Right atrium auricular region (tissue), 2 donors: ENCODE measurements around the gene MN1. TPM values are rescaled to one million over a fixed set of nuclear protein-coding genes. Genes with fewer than 3 reads are reported as not detected.

Experiments
- DNase-seq: peaks from one replicate; pipeline ENCODE4 v3.0.0-alpha.2; 2019; ENCODE audit warnings: low spot score
- H3K27ac ChIP-seq, 2 donors: fragments of 200-600 bp; sonication (generic); 1 replicate in 1 of 2; 2 replicates in 1 of 2; pipeline ENCODE4 v1.5.1; 2016 to 2019
- H3K27me3 ChIP-seq, 2 donors: fragments of 200-600 bp; sonication (generic); one replicate each; pipeline versions ENCODE4 v1.5.1 to v1.6.0; 2017 to 2019
- H3K36me3 ChIP-seq: fragments of 200-600 bp; sonication (generic); one replicate; pipeline ENCODE4 v1.5.1; 2016
- H3K4me1 ChIP-seq, 2 donors: fragments of 200-600 bp; sonication (generic); one replicate each; pipeline versions ENCODE4 v1.5.1 to v1.6.0; 2017 to 2019
- H3K4me3 ChIP-seq, 2 donors: fragments of 200-600 bp; sonication (generic); 1 replicate in 1 of 2; 2 replicates in 1 of 2; pipeline ENCODE4 v1.5.1; 2017 to 2019; ENCODE audit warnings: mild to moderate bottlenecking in 1 of 2, moderate library complexity in 1 of 2
- H3K9me3 ChIP-seq, 2 donors: fragments of 200-600 bp; sonication (generic); one replicate each; pipeline ENCODE4 v1.5.1; 2019
- total RNA-seq, 2 donors: library from RNA; depleted of rRNA; stranded (reverse); fragments of >200 nt; gene quantifications; one replicate each; pipeline ENCODE4 v1.1.0, GENCODE V29; 2016
- TF ChIP-seq, protein P1 (sequence below), 2 donors: fragments of 200-600 bp; sonication (generic); IDR thresholded peaks; one replicate each; pipeline ENCODE4 v1.5.1; 2019; ENCODE audit warnings: antibody characterized with exemption in 2 of 2

The MN1 gene
- total RNA-seq, 2 donors from 2014 or later: 13.0 to 14.3 TPM

- Histone ChIP-seq H3K27me3 (no peaks in the 10 kb centered on the region), H3K9me3 (no peaks in the 10 kb centered on the region), H3K27ac (no peak overlapping the region), H3K4me3 (no peak overlapping the region), H3K4me1 (peaks cover 0 to 5% of the 10 kb centered on the region in 2 donors), H3K36me3 (no peaks in the 10 kb centered on the region)
- DNase-seq: no peak
- TF ChIP-seq, protein P1, sequence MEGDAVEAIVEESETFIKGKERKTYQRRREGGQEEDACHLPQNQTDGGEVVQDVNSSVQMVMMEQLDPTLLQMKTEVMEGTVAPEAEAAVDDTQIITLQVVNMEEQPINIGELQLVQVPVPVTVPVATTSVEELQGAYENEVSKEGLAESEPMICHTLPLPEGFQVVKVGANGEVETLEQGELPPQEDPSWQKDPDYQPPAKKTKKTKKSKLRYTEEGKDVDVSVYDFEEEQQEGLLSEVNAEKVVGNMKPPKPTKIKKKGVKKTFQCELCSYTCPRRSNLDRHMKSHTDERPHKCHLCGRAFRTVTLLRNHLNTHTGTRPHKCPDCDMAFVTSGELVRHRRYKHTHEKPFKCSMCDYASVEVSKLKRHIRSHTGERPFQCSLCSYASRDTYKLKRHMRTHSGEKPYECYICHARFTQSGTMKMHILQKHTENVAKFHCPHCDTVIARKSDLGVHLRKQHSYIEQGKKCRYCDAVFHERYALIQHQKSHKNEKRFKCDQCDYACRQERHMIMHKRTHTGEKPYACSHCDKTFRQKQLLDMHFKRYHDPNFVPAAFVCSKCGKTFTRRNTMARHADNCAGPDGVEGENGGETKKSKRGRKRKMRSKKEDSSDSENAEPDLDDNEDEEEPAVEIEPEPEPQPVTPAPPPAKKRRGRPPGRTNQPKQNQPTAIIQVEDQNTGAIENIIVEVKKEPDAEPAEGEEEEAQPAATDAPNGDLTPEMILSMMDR (IDR thresholded peaks at IDR 0.05): no peak
These were observed 13.4 kb upstream of the MN1 start for GRCh38 chr22:27814993-27815392.

DNA sequence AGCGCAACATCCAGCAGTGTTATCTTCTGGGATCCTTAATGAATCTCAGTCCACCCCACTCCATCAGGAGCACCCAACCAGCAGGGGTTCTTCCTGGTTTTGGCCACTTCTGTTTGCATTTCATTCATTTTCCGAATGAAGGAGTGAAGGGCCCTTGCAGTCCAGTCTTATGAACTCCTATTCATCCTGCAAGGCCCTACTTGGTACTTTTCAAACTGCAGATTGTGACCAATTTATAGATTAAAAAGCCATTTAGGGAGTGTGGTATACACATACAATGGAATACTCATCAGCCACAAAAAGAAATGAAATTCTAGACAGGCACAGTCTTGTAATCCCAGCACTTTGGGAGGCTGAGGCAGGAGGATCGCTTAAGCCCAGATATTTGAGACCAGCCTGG lies 10.2 kb upstream of the MN1 start:
- TF ChIP-seq, protein P1 (IDR thresholded peaks at IDR 0.05): no peak
- Histone ChIP-seq H3K4me1 (peaks cover 0 to 11% of the 10 kb centered on the region in 2 donors), H3K27me3 (no peaks in the 10 kb centered on the region), H3K4me3 (no peak overlapping the region), H3K36me3 (no peaks in the 10 kb centered on the region), H3K9me3 (no peaks in the 10 kb centered on the region), H3K27ac (peak overlapping the region in 1 of 2 donors; percentile 13)
- no peak for DNase-seq

- Histone ChIP-seq H3K9me3 (no peaks in the 10 kb centered on the region), H3K36me3 (no peaks in the 10 kb centered on the region), H3K4me3 (no peak overlapping the region), H3K4me1 (peaks cover 0 to 11% of the 10 kb centered on the region in 2 donors), H3K27me3 (no peaks in the 10 kb centered on the region), H3K27ac (peak overlapping the region; percentile 57 to 73)
- TF ChIP-seq, protein P1 (IDR thresholded peaks at IDR 0.05): no peak
- DNase-seq: peak; percentile 93
These were observed 9.1 kb upstream of the MN1 start for GRCh38 chr22:27810609-27811151.

DNA sequence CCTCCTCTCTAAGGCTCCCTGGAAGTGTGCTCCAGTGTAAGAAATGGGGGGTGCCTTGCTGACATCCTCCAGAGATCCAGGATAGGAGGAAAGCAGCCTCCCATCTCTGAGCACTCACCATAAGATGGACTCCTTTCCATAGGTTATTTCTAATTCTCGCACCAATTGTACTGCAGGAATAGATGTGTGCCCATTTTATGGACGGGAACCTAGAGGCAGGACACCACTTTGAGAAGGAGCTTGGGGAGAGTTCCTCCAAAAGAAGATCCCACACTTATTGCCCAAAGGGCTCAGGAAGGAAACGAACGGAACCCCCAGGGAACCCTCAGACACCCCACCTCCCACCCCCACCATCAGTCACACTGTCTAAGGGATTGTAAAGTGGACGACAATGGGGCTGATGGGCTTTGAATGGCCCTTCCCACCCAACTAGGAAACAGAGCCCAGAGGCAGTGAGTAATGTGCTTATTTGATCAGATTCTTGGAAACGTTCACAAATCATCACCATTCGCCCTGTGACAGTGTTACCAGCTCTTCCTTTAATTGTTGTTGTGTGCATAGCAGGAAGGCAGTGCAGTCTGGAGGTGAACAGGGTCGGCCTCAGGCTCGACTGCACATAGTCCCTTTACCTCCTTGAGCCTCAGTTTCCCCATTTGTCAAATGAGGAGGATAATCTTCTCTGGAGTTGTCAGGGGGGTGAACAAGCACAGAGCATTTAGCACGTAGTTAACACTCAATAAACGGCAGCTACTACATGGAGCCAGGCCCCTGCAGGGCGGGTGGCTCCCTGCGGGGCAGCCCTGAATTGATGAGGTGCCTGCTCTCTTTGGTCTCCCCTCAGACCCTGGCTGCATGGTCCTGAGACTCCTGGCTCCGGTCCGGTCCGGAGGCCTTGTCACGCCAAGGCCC lies 8.4 kb upstream of the MN1 start:
- H3K4me1 ChIP-seq: peaks cover 0 to 13% of the 10 kb centered on the region in 2 donors
- TF ChIP-seq, protein P1 (IDR thresholded peaks at IDR 0.05): no peak
- H3K9me3 ChIP-seq: no peaks in the 10 kb centered on the region
- DNase-seq: no peak
- H3K4me3 ChIP-seq: no peak overlapping the region
- no peaks in the 10 kb centered on the region for H3K36me3 ChIP-seq
- H3K27ac ChIP-seq: peak overlapping the region; percentile 57 to 73
- H3K27me3 ChIP-seq: no peaks in the 10 kb centered on the region

DNA sequence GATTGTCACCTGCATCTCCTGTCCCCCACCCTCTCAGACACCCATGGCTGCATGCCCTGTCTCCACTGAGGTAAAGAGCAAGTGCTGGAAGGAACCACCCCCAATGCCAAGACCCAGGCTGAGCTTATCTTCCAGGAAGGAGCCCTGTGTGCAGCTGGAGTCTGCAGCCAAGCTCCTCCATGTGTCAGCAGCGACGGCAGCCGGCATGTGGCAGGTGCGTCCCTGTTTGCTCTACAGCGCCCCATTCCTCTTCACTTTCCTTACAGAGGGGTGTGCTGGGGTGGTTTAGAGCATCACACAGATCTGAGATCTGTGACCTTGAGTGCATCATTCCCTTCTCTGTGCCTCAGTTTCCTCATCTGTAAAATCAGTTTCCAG lies 7.7 kb upstream of the MN1 start:
- H3K27ac ChIP-seq: no peak overlapping the region
- H3K36me3 ChIP-seq: no peaks in the 10 kb centered on the region
- TF ChIP-seq, protein P1 (IDR thresholded peaks at IDR 0.05): no peak
- H3K4me1 ChIP-seq: peaks cover 0 to 21% of the 10 kb centered on the region in 2 donors
- H3K9me3 ChIP-seq: no peaks in the 10 kb centered on the region
- no peaks in the 10 kb centered on the region for H3K27me3 ChIP-seq
- H3K4me3 ChIP-seq: no peak overlapping the region
- DNase-seq: no peak
